Left renal pelvis (tissue), 4 donors: ENCODE results near the gene WRAP73. TPM values are rescaled to one million over a fixed set of nuclear protein-coding genes. Genes with fewer than 3 reads are reported as not detected.

Experiments
- DNase-seq, 4 donors: peaks; one replicate each; pipeline ENCODE4 v3.0.0-alpha.2; 2013; ENCODE audit warnings: low read depth in 4 of 4, low spot score in 3 of 4
- polyA plus RNA-seq, 4 donors: library from polyadenylated mRNA; unstranded; fragments of 120-200 nt; gene quantifications; one replicate each; pipeline ENCODE4 v1.2.1, GENCODE V29; 2013; ENCODE audit not compliant: insufficient read length in 4 of 4

Gene WRAP73
- polyA plus RNA-seq, result 10 to 100 TPM; 13.2 to 23.2 (median 18.1) TPM

GRCh38 chr1:3649342-3650247, at the start of gene WRAP73:
Gene WRAP73 (minus strand): TSS chr1:3650103. CDS start chr1:3649999, 104 bp downstream.
- DNase-seq, result peak; percentile 62 to 75 (median 73)

- DNase-seq, result no peak
Measured at GRCh38 chr1:3699596-3699995, 49.7 kb upstream of the WRAP73 start.

- no peak for DNase-seq
Measured at GRCh38 chr1:3698660-3699408, 48.9 kb upstream of the WRAP73 start.

- DNase-seq, result no peak
Measured at GRCh38 chr1:3697810-3698209, 47.9 kb upstream of the WRAP73 start.

- no peak for DNase-seq
Measured at GRCh38 chr1:3697104-3697503, 47.2 kb upstream of the WRAP73 start.

- DNase-seq, result no peak
Measured at GRCh38 chr1:3696689-3697088, 46.8 kb upstream of the WRAP73 start.

GRCh38 chr1:3695326-3696217, 45.7 kb upstream of the WRAP73 start:
- no peak for DNase-seq

GRCh38 chr1:3693321-3693720, 43.4 kb upstream of the WRAP73 start:
- no peak for DNase-seq

- no peak for DNase-seq
Measured at GRCh38 chr1:3692598-3692997, 42.7 kb upstream of the WRAP73 start.

GRCh38 chr1:3691421-3692204, 41.7 kb upstream of the WRAP73 start:
- no peak for DNase-seq

GRCh38 chr1:3690282-3691065, 40.6 kb upstream of the WRAP73 start:
- DNase-seq, result no peak

- no peak for DNase-seq
Measured at GRCh38 chr1:3689138-3689750, 39.3 kb upstream of the WRAP73 start.

GRCh38 chr1:3688356-3689137, 38.6 kb upstream of the WRAP73 start:
- DNase-seq, result no peak

- no peak for DNase-seq
Measured at GRCh38 chr1:3687504-3687903, 37.6 kb upstream of the WRAP73 start.

- no peak for DNase-seq
Measured at GRCh38 chr1:3685906-3686305, 36.0 kb upstream of the WRAP73 start.

GRCh38 chr1:3685222-3685621, 35.3 kb upstream of the WRAP73 start:
- no peak for DNase-seq

- DNase-seq, result no peak
Measured at GRCh38 chr1:3683992-3684391, 34.1 kb upstream of the WRAP73 start.

- DNase-seq, result no peak
Measured at GRCh38 chr1:3683197-3683596, 33.3 kb upstream of the WRAP73 start.
